B cell (primary cell): ENCODE results near the gene SAMD4B. TPM values are rescaled to one million over a fixed set of nuclear protein-coding genes. Genes with fewer than 3 reads are reported as not detected.

ENCODE experiments used
- ATAC-seq: fragments of 200-7000 bp; cut with Tn5 transposase; one replicate; pipeline ENCODE4 v1.10.0; 2021; ENCODE audit warnings: low read depth, mild to moderate bottlenecking, moderate number of reproducible peaks, moderate library complexity
- CTCF ChIA-PET: fragments of 350-600 bp; sonication (Branson Sonifier 250); formaldehyde crosslinking; loops from one replicate; lab custom pipeline; 2021; ENCODE audit warnings: antibody characterized with exemption, inconsistent platforms; lab: Charles Lee
- POLR2A ChIA-PET: fragments of 350-600 bp; sonication (Branson Sonifier 250); formaldehyde crosslinking; loops from one replicate; lab custom pipeline; 2021; ENCODE audit warnings: antibody characterized with exemption; lab: Charles Lee
- DNase-seq: peaks from one replicate; pipeline ENCODE4 v3.0.0; 2013
- H2AFZ ChIP-seq: 2 replicates; pipeline ENCODE4 v1.6.1; 2012; ENCODE audit warnings: mild to moderate bottlenecking, low read depth, low read length; ENCODE audit not compliant: insufficient read depth, poor library complexity, severe bottlenecking
- H3K27ac ChIP-seq, 2 donors: 1 replicate in 1 of 2; 2 replicates in 1 of 2; pipeline ENCODE4 v1.5.1; 2012 to 2013; ENCODE audit warnings: low read length in 2 of 2, mild to moderate bottlenecking in 2 of 2, moderate library complexity in 1 of 2
- H3K27me3 ChIP-seq, 4 experiments: fragments of 200-600 bp in 1 of 4; sonication (generic) in 1 of 4; replicated peaks in 1 of 4; 1 replicate in 2 of 4; 2 replicates in 2 of 4; pipeline versions ENCODE4 v1.6.1 to v1.7.0; 2013 to 2016; ENCODE audit warnings: low read length in 3 of 4, mild to moderate bottlenecking in 2 of 4, mixed read lengths in 1 of 4, moderate library complexity in 1 of 4; ENCODE audit not compliant: insufficient read depth in 4 of 4, control insufficient read depth in 3 of 4; ENCODE audit errors: control extremely low read depth in 1 of 4
- H3K36me3 ChIP-seq, 2 experiments: replicated peaks in 1 of 2; 1 replicate in 1 of 2; 2 replicates in 1 of 2; pipeline versions ENCODE4 v1.6.1 to v1.7.1; 2013; ENCODE audit warnings: low read length in 1 of 2; ENCODE audit not compliant: insufficient read depth in 2 of 2, control insufficient read depth in 1 of 2; ENCODE audit errors: control extremely low read depth in 1 of 2, extremely low read depth in 1 of 2
- H3K4me1 ChIP-seq, 2 donors: fragments of 200-600 bp in 1 of 2; sonication (generic) in 1 of 2; 1 replicate in 1 of 2; 2 replicates in 1 of 2; pipeline versions ENCODE4 v1.5.1 to v1.6.1; 2013 to 2017; ENCODE audit warnings: low read length in 2 of 2; ENCODE audit not compliant: control insufficient read depth in 2 of 2, insufficient read depth in 2 of 2
- H3K4me2 ChIP-seq: replicated peaks from 2 replicates; pipeline ENCODE3; 2012; ENCODE audit warnings: mild to moderate bottlenecking, low read depth, low read length; ENCODE audit not compliant: poor library complexity, severe bottlenecking
- H3K4me3 ChIP-seq, 5 experiments: fragments of 200-600 bp in 1 of 5; sonication (generic) in 1 of 5; 1 replicate in 3 of 5; 2 replicates in 2 of 5; pipeline versions ENCODE4 v1.5.1 to v1.7.0; 2011 to 2016; ENCODE audit warnings: low read length in 4 of 5, mild to moderate bottlenecking in 4 of 5, low read depth in 2 of 5, control low read depth in 1 of 5, moderate library complexity in 1 of 5; ENCODE audit not compliant: insufficient read depth in 1 of 5; ENCODE audit errors: control extremely low read depth in 1 of 5, extremely low read depth in 1 of 5
- H3K79me2 ChIP-seq: fragments of 200-600 bp; sonication (generic); one replicate; pipeline ENCODE4 v1.6.0; 2016; ENCODE audit warnings: low read length; ENCODE audit not compliant: control insufficient read depth, insufficient read depth
- H3K9ac ChIP-seq: fragments of 200-600 bp; sonication (generic); 2 replicates; pipeline ENCODE4 v1.6.1; 2017; ENCODE audit warnings: mild to moderate bottlenecking, low read length, moderate library complexity
- H3K9me3 ChIP-seq, 3 donors: one replicate each; pipeline versions ENCODE4 v1.6.1 to v1.7.1; 2013; ENCODE audit warnings: low read length in 2 of 3; ENCODE audit not compliant: control insufficient read depth in 2 of 3, insufficient read depth in 1 of 3; ENCODE audit errors: control extremely low read depth in 1 of 3
- H4K20me1 ChIP-seq: 2 replicates; pipeline ENCODE4 v1.6.0; 2012; ENCODE audit warnings: mild to moderate bottlenecking, low read length; ENCODE audit not compliant: insufficient read depth, control insufficient read depth, poor library complexity, severe bottlenecking
- H3K27ac Mint-ChIP-seq: one replicate; pipeline ENCODE4 v1.8.0; 2021; ENCODE audit warnings: mixed read lengths
- H3K27me3 Mint-ChIP-seq: one replicate; pipeline ENCODE4 v1.8.0; 2021; ENCODE audit warnings: mixed read lengths
- H3K4me1 Mint-ChIP-seq: one replicate; pipeline ENCODE4 v1.8.0; 2021; ENCODE audit warnings: mixed read lengths
- H3K4me3 Mint-ChIP-seq: one replicate; pipeline ENCODE4 v1.8.0; 2021; ENCODE audit warnings: mixed read lengths
- H3K9me3 Mint-ChIP-seq: one replicate; pipeline ENCODE4 v1.8.0; 2022; ENCODE audit warnings: mixed read lengths; ENCODE audit not compliant: insufficient read depth
- CTCF ChIP-seq: fragments of 200-600 bp; IDR thresholded peaks from one replicate; pipeline ENCODE4 v1.8.0; 2022; ENCODE audit warnings: antibody characterized with exemption, mild to moderate bottlenecking
- EZH2 ChIP-seq: IDR thresholded peaks from 2 replicates; pipeline ENCODE4 v1.6.1; 2012; ENCODE audit warnings: borderline replicate concordance, low read depth, mild to moderate bottlenecking, moderate library complexity, low read length; ENCODE audit not compliant: insufficient read depth, poor library complexity, severe bottlenecking
- whole genome bisulfite sequencing: methylation state at CpG from one replicate; pipeline ENCODE4 v1.1.5; 2013; ENCODE audit warnings: missing lambda C conversion rate; ENCODE audit not compliant: insufficient coverage; 5-methylcytosine and 5-hydroxymethylcytosine counted together
- intact Hi-C: fragments of 100-400 bp; cut with micrococcal nuclease; formaldehyde crosslinking; loops from one replicate; pipeline ENCODE4 v1.10.0; 2022
- polyA plus RNA-seq: library from polyadenylated mRNA; depleted of rRNA; stranded (reverse); fragments of >200 nt; gene quantifications from 2 replicates; pipeline ENCODE4 v1.2.3, GENCODE V29; 2012
- total RNA-seq, 2 donors: library from RNA; stranded (reverse); fragments of 120-200 nt in 1 of 2; gene quantifications; 1 replicate in 1 of 2; 2 replicates in 1 of 2; pipeline versions ENCODE4 v1.2.3 to v1.2.4, GENCODE V29; 2013 to 2022

The SAMD4B gene
- total and polyA plus RNA-seq, 2 donors (not counting 1 experiment from before 2014, with no cell fraction given), result 87.3 to 90.0 TPM

- peak overlapping the region; percentile 63 for H2AFZ ChIP-seq
- TF ChIP-seq CTCF (no peak), EZH2 (no peak)
- Mint-ChIP-seq H3K27ac (peak overlapping the region; percentile 99), H3K4me1 (peaks cover 41% of the 10 kb centered on the region), H3K9me3 (no peaks in the 10 kb centered on the region), H3K27me3 (no peaks in the 10 kb centered on the region), H3K4me3 (peak overlapping the region; percentile 87)
- H3K27me3 ChIP-seq, result no peaks in the 10 kb centered on the region
- intact Hi-C loops, result loop anchor here (2.0 kb wide), 3 partner anchors 142 to 580 kb away; partner anchors contain the start of genes EID2, EID2B and PSMC4
- peaks cover 57% of the 10 kb centered on the region for H3K79me2 ChIP-seq
- peaks cover 0 to 67% of the 10 kb centered on the region in 2 experiments for H3K36me3 ChIP-seq
- H3K4me3 ChIP-seq, result peak overlapping the region; percentile 65 to 99 (median 90)
- H3K27ac ChIP-seq, result peak overlapping the region; percentile 96 to 97
- H3K4me2 ChIP-seq, result peak overlapping the region; percentile 86
- WGBS, result 2% methylated on average over 10 of the region's 10 CpGs
- DNase-seq, result no peak
- no peaks in the 10 kb centered on the region for H3K9me3 ChIP-seq
- peaks cover 16 to 28% of the 10 kb centered on the region in 2 donors for H3K4me1 ChIP-seq
- ChIA-PET POLR2A (interaction anchor here (0.7 to 3.0 kb wide), 9 partner anchors 14 to 268 kb away, joined by 3 to 69 read pairs (median 7); partner anchors contain the start of genes GMFG, PLEKHG2, RPS16 and SAMD4B), CTCF (interaction anchor here (1.0 to 2.7 kb wide), 4 partner anchors 14 to 48 kb away, joined by 5 to 40 read pairs (median 8); partner anchors contain the start of genes PLEKHG2, RPS16 and SAMD4B)
- H3K9ac ChIP-seq, result peak overlapping the region; percentile 99
- peaks cover 32% of the 10 kb centered on the region for H4K20me1 ChIP-seq
- ATAC-seq, result no peak
Observed at GRCh38 chr19:39390451-39390750, 48.2 kb downstream of the SAMD4B start.
